Cardiac muscle cell (in vitro differentiated cells and primary cell): ENCODE measurements around the gene EPHA6. TPM values are rescaled to one million over a fixed set of nuclear protein-coding genes. Genes with fewer than 3 reads are reported as not detected.

Source experiments
- DNase-seq, 2 donors: peaks; one replicate each; pipeline versions ENCODE4 v3.0.0 to v3.0.0-alpha.2; 2010 to 2017; ENCODE audit warnings: low read depth in 1 of 2, low spot score in 1 of 2
- H3K27ac ChIP-seq: fragments of 200-600 bp; sonication (generic); 2 replicates; pipeline ENCODE4 v1.5.1; 2016
- H3K27me3 ChIP-seq: fragments of 200-600 bp; sonication (generic); 2 replicates; pipeline ENCODE4 v1.6.0; 2016; ENCODE audit warnings: control low read depth
- H3K36me3 ChIP-seq: fragments of 200-600 bp; sonication (generic); 2 replicates; pipeline ENCODE4 v1.5.1; 2016; ENCODE audit warnings: control low read depth
- H3K4me1 ChIP-seq: fragments of 200-600 bp; sonication (generic); 2 replicates; pipeline ENCODE4 v1.8.1; 2017; ENCODE audit warnings: low read depth, mild to moderate bottlenecking, mixed run types
- H3K4me3 ChIP-seq: fragments of 200-600 bp; sonication (generic); 2 replicates; pipeline ENCODE4 v1.5.1; 2016; ENCODE audit warnings: mild to moderate bottlenecking
- H3K9me3 ChIP-seq: fragments of 200-600 bp; sonication (generic); 2 replicates; pipeline ENCODE4 v1.5.1; 2017; ENCODE audit warnings: low read depth, mild to moderate bottlenecking, control low read depth
- CTCF ChIP-seq: IDR thresholded peaks from 2 replicates; pipeline ENCODE4 v1.5.1; 2012; ENCODE audit warnings: low read depth, mild to moderate bottlenecking, low read length
- polyA plus RNA-seq: library from polyadenylated mRNA; unstranded; fragments of >200 nt; fragmentation: Nextera tagmentation; extraction: Ambion mirVana; gene quantifications from 2 replicates; pipeline ENCODE4 v1.2.1, GENCODE V29; 2016
- total RNA-seq: library from RNA; depleted of rRNA; stranded (reverse); fragments of >200 nt; gene quantifications from 2 replicates; pipeline ENCODE4 v1.2.3, GENCODE V29; 2016

The EPHA6 gene
- total and polyA plus RNA-seq, 2 experiments from 2014 or later, result 0.15 TPM; not detected in 1

DNA sequence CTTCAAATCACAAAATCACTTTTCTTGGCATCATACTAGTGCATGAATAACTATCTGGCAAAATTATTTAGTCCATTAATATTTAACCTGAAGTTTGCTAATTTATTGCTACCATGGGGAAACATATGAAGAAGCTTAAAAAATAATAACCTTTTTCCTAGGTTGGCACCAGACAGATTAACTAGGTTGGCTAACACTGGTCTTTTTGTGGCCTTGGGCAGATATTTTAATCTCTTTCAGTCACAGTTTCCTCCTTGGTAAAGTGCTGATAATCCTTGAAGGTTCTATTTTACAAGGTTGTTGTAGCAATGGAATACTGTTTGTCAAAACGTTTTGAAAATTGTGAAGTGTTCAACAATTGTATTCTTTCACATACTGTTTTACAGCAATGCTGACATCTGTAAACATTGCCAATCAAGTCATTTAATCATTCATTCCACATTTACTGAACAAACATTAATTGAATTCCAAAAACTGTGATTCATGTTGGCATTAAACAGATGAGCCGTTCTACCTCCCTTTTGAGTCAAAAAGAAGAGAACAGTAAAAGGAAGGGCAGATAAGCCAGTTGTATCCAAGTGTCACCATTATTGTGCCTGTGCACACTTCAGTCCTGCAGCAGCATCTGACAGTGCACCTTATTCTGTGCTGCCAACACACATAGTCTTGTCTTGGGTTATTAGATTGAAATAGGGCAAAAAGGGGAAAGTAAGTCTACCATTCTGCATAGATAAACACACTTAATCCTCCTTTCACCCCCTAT, 21.9 kb downstream of the EPHA6 start:
- no peak overlapping the region for H3K27ac ChIP-seq
- H3K4me1 ChIP-seq, result no peaks in the 10 kb centered on the region
- no peak for DNase-seq
- TF ChIP-seq CTCF, result no peak
- no peak overlapping the region for H3K4me3 ChIP-seq
- H3K27me3 ChIP-seq, result no peaks in the 10 kb centered on the region
- H3K9me3 ChIP-seq, result no peaks in the 10 kb centered on the region
- H3K36me3 ChIP-seq, result no peaks in the 10 kb centered on the region

GRCh38 chr3:96843505-96844203, 29.3 kb downstream of the EPHA6 start:
- TF ChIP-seq CTCF, result no peak
- Histone ChIP-seq H3K27ac (no peak overlapping the region), H3K4me1 (no peaks in the 10 kb centered on the region), H3K27me3 (no peaks in the 10 kb centered on the region), H3K4me3 (no peak overlapping the region), H3K36me3 (no peaks in the 10 kb centered on the region), H3K9me3 (no peaks in the 10 kb centered on the region)
- peak in 1 of 2 donors; percentile 8 for DNase-seq

DNA sequence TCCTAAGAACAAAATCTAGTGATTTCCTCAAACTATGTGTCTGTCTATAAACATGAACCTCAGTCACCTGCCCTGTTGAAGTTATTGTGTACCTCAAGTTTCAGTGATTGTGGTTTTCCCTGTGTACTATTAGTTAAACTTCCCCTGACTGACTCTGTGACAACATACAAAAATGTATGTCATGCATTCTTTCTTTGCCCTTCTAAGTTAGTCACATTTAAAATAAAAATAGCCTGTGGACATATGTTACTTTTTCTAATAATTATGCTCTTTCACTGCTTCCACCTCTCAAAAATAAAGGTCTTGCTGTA, 29.8 kb downstream of the EPHA6 start:
- Histone ChIP-seq H3K9me3 (no peaks in the 10 kb centered on the region), H3K4me3 (no peak overlapping the region), H3K4me1 (no peaks in the 10 kb centered on the region), H3K27ac (no peak overlapping the region), H3K27me3 (no peaks in the 10 kb centered on the region), H3K36me3 (no peaks in the 10 kb centered on the region)
- DNase-seq, result no peak
- no peak for TF ChIP-seq CTCF

GRCh38 chr3:96852849-96853248, 38.5 kb downstream of the EPHA6 start:
- H3K27me3 ChIP-seq, result no peaks in the 10 kb centered on the region
- TF ChIP-seq CTCF, result no peak
- DNase-seq, result no peak
- H3K36me3 ChIP-seq, result no peaks in the 10 kb centered on the region
- H3K9me3 ChIP-seq, result no peaks in the 10 kb centered on the region
- no peaks in the 10 kb centered on the region for H3K4me1 ChIP-seq
- H3K4me3 ChIP-seq, result no peak overlapping the region
- H3K27ac ChIP-seq, result no peak overlapping the region

- TF ChIP-seq CTCF, result no peak
Measured at GRCh38 chr3:96860882-96861281, 46.5 kb downstream of the EPHA6 start.

More at GRCh38 chr3:96860882-96861281, 46.5 kb downstream of the EPHA6 start:
- no peak overlapping the region for H3K4me3 ChIP-seq
- no peaks in the 10 kb centered on the region for H3K36me3 ChIP-seq
- H3K27me3 ChIP-seq, result no peaks in the 10 kb centered on the region
- H3K4me1 ChIP-seq, result no peaks in the 10 kb centered on the region
- no peak overlapping the region for H3K27ac ChIP-seq
- no peak for DNase-seq
- no peaks in the 10 kb centered on the region for H3K9me3 ChIP-seq
